H1 (cell line): Measurements from ENCODE around the gene CASK. TPM values are rescaled to one million over a fixed set of nuclear protein-coding genes. Genes with fewer than 3 reads are reported as not detected.

Source experiments
- CTCF ChIA-PET: fragments of 300-600 bp; sonication (Branson Sonifier 250); formaldehyde crosslinking; loops from one replicate; lab custom pipeline; 2021; ENCODE audit not compliant: partially characterized antibody; lab: Charles Lee
- POLR2A ChIA-PET: fragments of 300-600 bp; sonication (Branson Sonifier 250); formaldehyde crosslinking; loops from one replicate; lab custom pipeline; 2021; ENCODE audit warnings: inconsistent platforms; ENCODE audit not compliant: partially characterized antibody; lab: Charles Lee
- DNase-seq, 2 experiments: peaks; one replicate each; pipeline versions ENCODE4 v3.0.0 to v3.0.0-alpha.2; 2010 to 2022; ENCODE audit warnings: low spot score in 2 of 2, low read depth in 1 of 2, mixed read lengths in 1 of 2
- FAIRE-seq: peaks from 2 replicates; lab custom pipeline; 2011; peaks lifted over from hg19 to GRCh38; lab: Jason Lieb, UNC
- H2AFZ ChIP-seq: 2 replicates; pipeline ENCODE4 v1.8.1; 2012; ENCODE audit warnings: low read length, inconsistent platforms
- H2AK5ac ChIP-seq: 2 replicates; pipeline ENCODE4 v1.6.1; 2013; ENCODE audit warnings: low read depth, low read length
- H2BK120ac ChIP-seq: replicated peaks from 2 replicates; pipeline ENCODE3; 2013; ENCODE audit warnings: low read depth, low read length, inconsistent platforms
- H2BK12ac ChIP-seq: 2 replicates; pipeline ENCODE4 v1.6.1; 2013; ENCODE audit warnings: low read depth, low read length
- H2BK15ac ChIP-seq: 2 replicates; pipeline ENCODE4 v1.6.1; 2013; ENCODE audit warnings: low read length
- H2BK20ac ChIP-seq: 2 replicates; pipeline ENCODE4 v1.6.1; 2013; ENCODE audit warnings: low read length
- H2BK5ac ChIP-seq: 2 replicates; pipeline ENCODE4 v1.6.1; 2013; ENCODE audit warnings: low read depth, low read length
- H3K14ac ChIP-seq: 2 replicates; pipeline ENCODE4 v1.6.1; 2013; ENCODE audit warnings: inconsistent platforms; ENCODE audit not compliant: insufficient read length
- H3K18ac ChIP-seq: 2 replicates; pipeline ENCODE4 v1.6.1; 2013; ENCODE audit warnings: low read length; ENCODE audit errors: extremely low read depth
- H3K23ac ChIP-seq: 2 replicates; pipeline ENCODE4 v1.6.1; 2013; ENCODE audit warnings: inconsistent platforms; ENCODE audit not compliant: insufficient read length
- H3K23me2 ChIP-seq: 2 replicates; pipeline ENCODE4 v1.6.1; 2013; ENCODE audit warnings: low read depth, low read length
- H3K27ac ChIP-seq: 2 replicates; pipeline ENCODE4 v1.6.1; 2011; ENCODE audit warnings: low read depth, low read length, inconsistent platforms
- H3K27me3 ChIP-seq, 4 experiments: replicated peaks in 1 of 4; 1 replicate in 1 of 4; 2 replicates in 3 of 4; pipeline versions ENCODE4 v1.6.1 to v1.8.1; 2011 to 2013; ENCODE audit warnings: low read length in 3 of 4, mild to moderate bottlenecking in 3 of 4, inconsistent platforms in 2 of 4, mixed read lengths in 2 of 4, moderate library complexity in 1 of 4; ENCODE audit not compliant: control insufficient read depth in 3 of 4, insufficient read depth in 3 of 4; ENCODE audit errors: extremely low read depth in 1 of 4
- H3K36me3 ChIP-seq, 4 experiments: 2 replicates each; pipeline versions ENCODE4 v1.6.1 to v1.8.1; 2011 to 2013; ENCODE audit warnings: mild to moderate bottlenecking in 4 of 4, low read length in 3 of 4, moderate library complexity in 2 of 4, control low read depth in 1 of 4, inconsistent platforms in 1 of 4; ENCODE audit not compliant: insufficient read depth in 4 of 4, control insufficient read depth in 2 of 4
- H3K4ac ChIP-seq: replicated peaks from 2 replicates; pipeline ENCODE3; 2013; ENCODE audit warnings: low read length, low read depth, mixed read lengths, inconsistent platforms; ENCODE audit not compliant: insufficient read length
- H3K4me1 ChIP-seq, 4 experiments: replicated peaks in 1 of 4; 1 replicate in 1 of 4; 2 replicates in 3 of 4; pipeline versions ENCODE4 v1.6.1 to v1.8.1; 2011 to 2013; ENCODE audit warnings: low read length in 3 of 4, inconsistent platforms in 2 of 4, mixed read lengths in 1 of 4; ENCODE audit not compliant: insufficient read depth in 4 of 4, control insufficient read depth in 3 of 4
- H3K4me2 ChIP-seq, 2 experiments: 2 replicates each; pipeline versions ENCODE4 v1.6.1 to v1.8.1; 2011 to 2013; ENCODE audit warnings: low read depth in 2 of 2, low read length in 2 of 2, control low read depth in 1 of 2, inconsistent platforms in 1 of 2, mild to moderate bottlenecking in 1 of 2; ENCODE audit not compliant: insufficient read depth in 1 of 2
- H3K4me3 ChIP-seq, 4 experiments: fragments of 200-600, 300-600 bp in 1 of 4; sonication (generic), shearing (Covaris generic), sonication (Bioruptor Twin) in 1 of 4; 2 replicates each; pipeline versions ENCODE4 v1.5.1 to v1.8.1; 2011 to 2016; ENCODE audit warnings: low read length in 4 of 4, low read depth in 3 of 4, control low read depth in 2 of 4, inconsistent platforms in 2 of 4, mild to moderate bottlenecking in 2 of 4, mixed read lengths in 1 of 4, moderate library complexity in 1 of 4; ENCODE audit not compliant: insufficient read depth in 2 of 4; ENCODE audit errors: extremely low read depth in 1 of 4
- H3K56ac ChIP-seq: replicated peaks from 2 replicates; pipeline ENCODE3; 2013; ENCODE audit warnings: low read depth, mild to moderate bottlenecking, mixed read lengths, low read length, inconsistent platforms; ENCODE audit not compliant: insufficient read length
- H3K79me1 ChIP-seq: 2 replicates; pipeline ENCODE4 v1.6.1; 2013; ENCODE audit warnings: low read depth, low read length, control low read depth
- H3K79me2 ChIP-seq, 2 experiments: 2 replicates each; pipeline versions ENCODE4 v1.6.1 to v1.8.1; 2012 to 2013; ENCODE audit warnings: low read length in 2 of 2, mild to moderate bottlenecking in 2 of 2, inconsistent platforms in 1 of 2; ENCODE audit not compliant: insufficient read depth in 2 of 2, control insufficient read depth in 1 of 2
- H3K9ac ChIP-seq, 4 experiments: replicated peaks in 1 of 4; 1 replicate in 1 of 4; 2 replicates in 3 of 4; pipeline versions ENCODE4 v1.6.1 to v1.8.1; 2011 to 2013; ENCODE audit warnings: low read depth in 3 of 4, low read length in 3 of 4, control low read depth in 2 of 4, mild to moderate bottlenecking in 2 of 4, moderate library complexity in 2 of 4, inconsistent platforms in 1 of 4; ENCODE audit errors: extremely low read depth in 1 of 4
- H3K9me3 ChIP-seq, 2 experiments: 2 replicates each; pipeline versions ENCODE4 v1.6.1 to v1.8.1; 2012 to 2013; ENCODE audit warnings: mild to moderate bottlenecking in 2 of 2, moderate library complexity in 2 of 2, control low read depth in 1 of 2, inconsistent platforms in 1 of 2, low read depth in 1 of 2, low read length in 1 of 2, mixed read lengths in 1 of 2; ENCODE audit not compliant: insufficient read depth in 2 of 2
- H4K20me1 ChIP-seq, 2 experiments: replicated peaks in 1 of 2; 2 replicates each; pipeline versions ENCODE3 to v1.8.1; 2011 to 2013; ENCODE audit warnings: inconsistent platforms in 2 of 2, low read length in 2 of 2, mild to moderate bottlenecking in 1 of 2; ENCODE audit not compliant: insufficient read depth in 2 of 2, control insufficient read depth in 1 of 2
- H4K5ac ChIP-seq: 2 replicates; pipeline ENCODE4 v1.6.1; 2013; ENCODE audit warnings: low read length, low read depth, mixed read lengths, inconsistent platforms; ENCODE audit not compliant: insufficient read length
- H4K8ac ChIP-seq: 2 replicates; pipeline ENCODE4 v1.8.0; 2013; ENCODE audit warnings: mild to moderate bottlenecking, moderate library complexity, low read length, inconsistent platforms; ENCODE audit not compliant: insufficient read depth; ENCODE audit errors: extremely low read depth
- H4K91ac ChIP-seq: replicated peaks from 2 replicates; pipeline ENCODE3; 2013; ENCODE audit warnings: low read length, mixed read lengths, inconsistent platforms; ENCODE audit not compliant: insufficient read length
- CTCF ChIP-seq, 3 experiments: IDR thresholded peaks; 1 replicate in 2 of 3; 2 replicates in 1 of 3; pipeline versions ENCODE4 v1.5.1 to v1.6.1; 2011; ENCODE audit warnings: low read length in 3 of 3, mild to moderate bottlenecking in 3 of 3, inconsistent platforms in 2 of 3, low read depth in 1 of 3, moderate library complexity in 1 of 3; ENCODE audit not compliant: insufficient read depth in 1 of 3; ENCODE audit errors: control extremely low read depth in 1 of 3
- GABPA ChIP-seq: IDR thresholded peaks from 2 replicates; pipeline ENCODE4 v1.6.1; 2011; ENCODE audit warnings: mild to moderate bottlenecking, low read length, moderate library complexity, borderline replicate concordance; ENCODE audit not compliant: insufficient read depth
- WGBS, 2 experiments: shearing (Covaris generic) in 1 of 2; methylation state at CpG; one replicate each; pipeline versions ENCODE4 v1.1.6 to v1.1.7; 2013 to 2015; ENCODE audit warnings: low lambda C conversion rate in 2 of 2, mixed read lengths in 2 of 2, inconsistent platforms in 1 of 2, low coverage in 1 of 2, missing lambda C conversion rate in 1 of 2; ENCODE audit not compliant: insufficient replicate concordance in 2 of 2, insufficient coverage in 1 of 2, insufficient read length in 1 of 2; ENCODE audit errors: extremely low coverage in 1 of 2, missing lambda C conversion rate in 1 of 2; 5-methylcytosine and 5-hydroxymethylcytosine counted together
- polyA plus RNA-seq, 7 experiments: library from polyadenylated mRNA; depleted of rRNA in 3 of 7; stranded (reverse) in 5 of 7; unstranded in 2 of 7; fragments of >200 nt in 5 of 7; fragments of 200-250 nt in 2 of 7; gene quantifications; 1 replicate in 5 of 7; 2 replicates in 1 of 7; 4 replicates in 1 of 7; pipeline versions ENCODE4 v1.2.1 to v1.2.3, GENCODE V29; 2011 to 2013; ENCODE audit warnings: missing spikeins in 2 of 7, mixed read lengths in 2 of 7
- total RNA-seq: library from RNA; stranded (reverse); fragmentation: NEBNext Ultra II Directional; extraction: Animal tissue kit (Norgen Biotek cat#: 25700); gene quantifications from 2 replicates; pipeline ENCODE4 v1.2.1, GENCODE V29; 2021

CASK gene
- total and polyA plus RNA-seq, 2 of the 8 experiments (the other 6 are each of a cell fraction or from before 2014, with no cell fraction given), result 21.6 to 55.1 TPM

- Histone ChIP-seq H3K4me3 (no peak overlapping the region), H3K79me2 (peaks cover 0 to 48% of the 10 kb centered on the region in 2 experiments; a peak in 2 of 4 replicates), H4K91ac (no peak overlapping the region), H3K18ac (no peak overlapping the region), H2AFZ (no peak overlapping the region), H4K5ac (no peak overlapping the region), H3K27me3 (no peaks in the 10 kb centered on the region), H2BK15ac (no peak overlapping the region), H2AK5ac (no peak overlapping the region), H2BK20ac (no peak overlapping the region), H3K23me2 (no peaks in the 10 kb centered on the region), H2BK120ac (no peak overlapping the region), H3K27ac (no peak overlapping the region), H2BK5ac (no peak overlapping the region), H3K9ac (no peak overlapping the region), H3K14ac (no peak overlapping the region), H4K20me1 (no peaks in the 10 kb centered on the region)
- 92% methylated on average over 2 of the region's 2 CpGs; no CpG with 5 or more reads in 1 of the 2 experiments for WGBS, 2 experiments
- no peak for DNase-seq
- TF ChIP-seq CTCF (IDR thresholded peaks at IDR 0.05; ENCODE audit: control extremely low read depth in 1 of 3, insufficient read depth in 1 of 3, low read depth in 1 of 3, low read length in 3 of 3) (peak in 1 of 3 experiments; percentile 25; a peak in 1 of 4 replicates), GABPA (no peak)
- TF ChIP-seq, all 59 proteins: peak for 1
- Histone ChIP-seq H4K8ac (no peak overlapping the region), H3K23ac (no peak overlapping the region), H3K9me3 (no peaks in the 10 kb centered on the region), H3K79me1 (no peaks in the 10 kb centered on the region), H3K56ac (no peak overlapping the region), H3K4ac (no peak overlapping the region), H3K4me2 (no peak overlapping the region), H3K4me1 (no peaks in the 10 kb centered on the region; a peak in 1 of 7 replicates), H3K36me3 (no peaks in the 10 kb centered on the region), H2BK12ac (no peak overlapping the region)
- POLR2A ChIA-PET, result no interaction called here
- CTCF ChIA-PET, result interaction anchor here (1.0 to 1.3 kb wide), 4 partner anchors 9 to 82 kb away, joined by 3 to 6 read pairs (median 3); no protein-coding TSS in a partner anchor
- no peak for FAIRE-seq
These were observed 59.8 kb downstream of the CASK start for GRCh38 chrX:41863343-41864203.
